ENCODE results near the gene LNPEP.

DNA sequence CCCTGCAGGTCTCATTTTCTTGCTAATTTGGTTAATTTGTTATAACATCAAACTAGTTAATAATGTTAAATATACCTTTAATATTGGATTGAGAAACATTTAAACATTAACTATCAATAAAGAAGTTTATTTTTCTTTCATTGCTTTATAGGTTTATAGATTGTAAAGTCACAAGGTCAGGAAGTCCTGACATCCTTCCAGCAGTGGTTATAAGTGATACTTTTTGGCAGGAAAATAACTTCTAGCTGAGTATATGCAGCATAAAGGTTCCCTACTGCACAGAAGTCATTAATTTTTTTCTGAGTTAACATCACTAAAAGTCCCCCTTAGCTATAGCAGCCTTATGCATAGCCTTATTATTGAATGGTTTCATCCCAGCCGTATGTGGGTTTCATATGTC, 85.5 kb downstream of the LNPEP start:
- TF ChIP-seq, protein P1, sequence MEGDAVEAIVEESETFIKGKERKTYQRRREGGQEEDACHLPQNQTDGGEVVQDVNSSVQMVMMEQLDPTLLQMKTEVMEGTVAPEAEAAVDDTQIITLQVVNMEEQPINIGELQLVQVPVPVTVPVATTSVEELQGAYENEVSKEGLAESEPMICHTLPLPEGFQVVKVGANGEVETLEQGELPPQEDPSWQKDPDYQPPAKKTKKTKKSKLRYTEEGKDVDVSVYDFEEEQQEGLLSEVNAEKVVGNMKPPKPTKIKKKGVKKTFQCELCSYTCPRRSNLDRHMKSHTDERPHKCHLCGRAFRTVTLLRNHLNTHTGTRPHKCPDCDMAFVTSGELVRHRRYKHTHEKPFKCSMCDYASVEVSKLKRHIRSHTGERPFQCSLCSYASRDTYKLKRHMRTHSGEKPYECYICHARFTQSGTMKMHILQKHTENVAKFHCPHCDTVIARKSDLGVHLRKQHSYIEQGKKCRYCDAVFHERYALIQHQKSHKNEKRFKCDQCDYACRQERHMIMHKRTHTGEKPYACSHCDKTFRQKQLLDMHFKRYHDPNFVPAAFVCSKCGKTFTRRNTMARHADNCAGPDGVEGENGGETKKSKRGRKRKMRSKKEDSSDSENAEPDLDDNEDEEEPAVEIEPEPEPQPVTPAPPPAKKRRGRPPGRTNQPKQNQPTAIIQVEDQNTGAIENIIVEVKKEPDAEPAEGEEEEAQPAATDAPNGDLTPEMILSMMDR (IDR thresholded peaks at IDR 0.05): no peak
- TF ChIP-seq POLR2A (IDR thresholded peaks at IDR 0.05): no peak
- TF ChIP-seq POLR2AphosphoS5 (IDR thresholded peaks at IDR 0.05): no peak
